ENCODE data around the gene PPFIBP2.

PPFIBP2 gene

GRCh38 chr11:7551571-7551970 is 37.8 kb downstream of the PPFIBP2 start:
- no peak for DNase-seq (ENCODE audit: low spot score)

- no peak for DNase-seq (ENCODE audit: low spot score)
Measured at GRCh38 chr11:7552666-7553065, 38.9 kb downstream of the PPFIBP2 start.

GRCh38 chr11:7555052-7555699 is 41.4 kb downstream of the PPFIBP2 start:
- DNase-seq (ENCODE audit: low spot score) = peak; percentile 33

DNA sequence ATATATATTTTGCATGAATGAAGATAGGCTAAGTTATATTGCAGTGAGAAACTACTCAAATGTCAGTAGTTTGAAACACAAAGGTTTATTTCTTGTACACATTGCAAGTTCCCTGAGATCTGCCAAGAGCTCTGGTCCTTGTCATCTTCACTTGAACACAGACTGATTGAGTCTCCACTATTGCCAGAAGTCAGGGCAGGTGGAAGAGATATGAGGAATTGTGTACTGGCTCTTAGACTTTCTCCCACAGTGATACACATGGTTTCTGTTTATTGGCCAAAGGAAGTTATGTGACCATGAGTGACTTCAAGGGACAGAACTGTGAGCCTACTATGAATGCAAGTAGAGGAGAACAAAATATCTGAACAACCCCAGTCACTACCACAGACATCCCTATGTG is 44.2 kb downstream of the PPFIBP2 start:
- no peak for DNase-seq (ENCODE audit: low spot score)

DNA sequence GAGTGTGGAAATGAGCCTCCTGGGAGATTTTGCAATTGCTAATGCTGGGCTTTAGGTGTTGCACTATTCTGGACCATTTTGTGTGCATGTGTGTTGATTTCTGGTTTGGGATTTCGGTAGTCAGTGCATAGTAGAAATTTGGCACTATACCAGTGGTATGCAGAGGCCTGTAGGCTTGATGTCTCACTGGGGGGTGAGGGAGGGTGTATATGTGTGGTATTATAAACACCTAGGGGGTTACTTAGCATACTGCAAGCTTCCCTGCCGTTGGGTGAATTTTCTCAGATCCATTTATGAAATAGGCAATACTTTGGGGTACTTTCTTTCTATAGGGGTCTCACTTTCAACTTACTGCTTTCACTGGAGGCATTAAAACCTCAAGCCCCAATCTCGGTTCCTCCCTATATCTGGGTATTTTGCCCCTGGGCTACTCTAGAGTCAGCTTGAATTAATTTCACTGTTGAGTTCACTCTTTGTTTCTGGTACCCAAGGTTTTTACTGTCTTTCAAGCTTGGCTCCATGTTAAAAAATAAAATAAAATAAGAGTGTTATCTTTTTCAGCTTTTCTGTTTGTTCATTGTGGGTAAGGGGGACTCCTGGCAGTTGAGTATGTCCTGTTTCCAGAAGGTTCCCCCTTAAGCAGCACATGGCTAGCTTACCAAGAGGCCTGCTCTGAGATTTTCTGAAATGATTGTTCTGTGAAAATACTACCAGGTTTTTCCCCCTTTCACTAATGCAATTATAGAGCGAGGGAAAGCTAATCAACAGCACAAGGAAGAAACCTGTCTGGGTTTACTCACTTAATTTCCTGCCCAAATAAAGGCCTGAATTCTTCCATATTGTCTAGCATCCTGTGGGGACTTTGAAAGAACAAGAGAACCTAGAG is 45.8 kb downstream of the PPFIBP2 start:
- DNase-seq (ENCODE audit: low spot score) = no peak

DNA sequence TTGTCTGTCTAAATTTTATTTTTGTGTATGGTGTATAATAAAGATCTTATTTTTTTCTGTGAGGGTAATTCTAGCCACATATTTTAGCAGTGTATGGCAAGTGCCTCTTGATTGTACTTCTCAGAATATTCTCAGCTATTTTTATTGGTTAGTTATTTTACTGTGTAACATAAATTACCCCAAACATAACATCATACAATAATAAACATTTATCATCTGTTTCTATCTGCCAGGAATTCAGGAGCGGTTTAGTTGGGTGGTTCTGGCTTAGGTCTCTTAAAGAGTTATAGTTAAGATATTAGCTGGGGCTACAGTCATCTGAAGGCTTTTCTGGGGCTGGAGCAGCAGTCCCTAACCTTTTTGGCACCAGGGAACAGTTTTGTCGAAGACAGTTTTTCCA is 47.8 kb downstream of the PPFIBP2 start:
- no peak for DNase-seq (ENCODE audit: low spot score)

- no peak for DNase-seq (ENCODE audit: low spot score)
Measured at GRCh38 chr11:7563281-7563680, 49.5 kb downstream of the PPFIBP2 start.

DNA sequence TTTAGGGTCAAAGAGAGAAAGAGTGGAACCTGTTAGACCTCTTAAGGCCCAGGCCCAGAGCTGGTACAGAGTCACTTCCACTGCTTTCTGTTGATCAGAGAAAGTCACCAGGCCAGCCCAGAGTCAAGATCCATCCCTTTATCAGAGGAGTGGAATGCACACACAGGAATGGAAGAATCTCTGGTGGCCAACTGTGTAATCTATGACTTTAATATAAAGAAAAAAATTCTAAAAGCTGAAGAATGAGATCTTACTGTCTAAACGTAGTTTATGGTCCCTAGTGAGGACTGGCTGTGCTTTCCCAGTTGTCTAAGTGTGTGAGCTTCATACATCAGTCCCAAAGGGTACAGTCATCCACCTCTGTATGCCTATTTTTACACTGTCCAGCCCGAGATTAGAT is 51.0 kb downstream of the PPFIBP2 start:
- DNase-seq (ENCODE audit: low spot score) = no peak

DNA sequence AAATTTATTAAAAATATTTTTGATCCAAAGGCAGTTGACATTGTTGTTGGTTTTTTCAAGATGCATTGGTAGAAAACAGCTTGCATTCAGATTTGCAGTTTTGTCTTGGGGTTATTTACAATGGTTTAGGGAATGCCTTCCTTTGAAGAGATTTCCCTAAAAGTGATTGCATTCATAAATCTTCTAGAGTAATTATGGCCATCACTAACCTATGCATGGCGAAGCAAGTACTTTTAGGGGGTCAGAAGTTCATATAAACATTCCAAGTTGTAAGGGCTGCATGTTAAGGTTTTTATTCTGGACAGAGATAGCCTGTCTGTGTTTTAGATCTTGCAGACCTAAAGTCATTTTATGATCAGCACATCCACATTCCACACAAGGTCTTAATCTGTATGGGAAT is 53.5 kb downstream of the PPFIBP2 start:
- no peak for DNase-seq (ENCODE audit: low spot score)

- DNase-seq (ENCODE audit: low spot score) = no peak
Measured at GRCh38 chr11:7569044-7569443, 55.2 kb downstream of the PPFIBP2 start.

DNA sequence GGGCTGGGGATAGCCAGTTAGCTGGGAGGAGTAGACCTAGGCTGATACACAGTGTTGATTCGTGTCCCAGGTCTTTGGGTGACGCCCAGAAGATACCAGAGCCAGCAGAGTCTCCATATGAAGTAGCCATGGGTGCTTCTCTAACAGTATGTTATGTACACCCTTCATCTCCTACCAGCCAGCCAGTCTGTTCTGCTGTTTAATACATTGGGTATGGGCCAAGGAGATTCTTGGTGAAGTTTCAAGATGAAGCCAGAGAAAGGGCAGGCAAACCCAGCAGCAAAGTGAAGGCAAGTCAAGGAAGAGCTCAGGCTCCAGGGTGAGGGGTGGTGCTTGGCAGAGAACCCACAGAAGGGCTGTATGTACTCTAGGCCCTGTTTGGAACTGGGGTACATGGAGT is 56.4 kb downstream of the PPFIBP2 start:
- no peak for DNase-seq (ENCODE audit: low spot score)

DNA sequence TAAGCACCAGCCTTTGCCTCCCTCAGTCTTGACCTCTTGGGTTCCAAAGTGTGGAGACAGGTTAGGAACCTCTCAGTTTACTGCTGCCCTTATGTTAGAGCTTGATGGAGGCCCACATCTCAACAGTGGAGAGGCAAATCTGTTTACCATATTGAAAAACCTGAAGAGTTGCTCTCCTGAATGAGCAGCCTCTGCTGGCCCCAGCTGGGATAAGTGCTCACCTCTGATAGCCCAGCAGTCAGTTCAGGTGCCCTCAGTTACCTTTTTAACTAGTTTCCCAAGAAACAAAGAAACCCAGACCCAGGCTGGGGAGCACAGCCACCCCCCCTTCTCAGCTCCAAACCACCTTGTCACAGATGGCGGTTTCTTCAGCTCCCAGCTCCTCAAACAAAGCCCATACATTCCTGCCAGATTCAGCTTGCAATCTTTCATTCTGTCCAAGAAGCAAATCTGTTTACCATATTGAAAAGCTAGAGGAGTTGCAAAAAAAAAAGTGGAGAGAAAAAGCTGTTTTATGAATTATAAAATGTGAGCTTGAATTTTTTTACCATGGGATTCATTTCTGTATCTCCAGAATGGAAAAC is 57.2 kb downstream of the PPFIBP2 start:
- peak; percentile 14 for DNase-seq (ENCODE audit: low spot score)

DNA sequence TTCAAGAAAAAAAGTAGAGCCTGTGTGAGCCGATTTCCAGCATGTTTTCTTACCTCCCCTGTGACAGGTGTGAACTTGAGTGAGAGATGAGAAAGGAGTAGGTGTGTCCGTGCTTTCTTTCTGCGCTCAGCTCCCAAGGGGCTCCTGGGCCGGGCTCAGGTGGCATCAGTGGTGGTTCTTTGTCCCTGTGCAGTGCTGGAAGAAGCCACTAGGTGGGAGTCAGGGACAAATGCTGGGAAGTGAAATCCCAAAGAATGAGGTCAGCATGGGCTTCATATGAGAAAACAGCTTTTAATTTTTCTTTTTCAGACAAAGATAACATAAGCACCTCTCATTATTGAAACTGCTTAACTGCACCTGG is 57.8 kb downstream of the PPFIBP2 start:
- DNase-seq (ENCODE audit: low spot score) = peak; percentile 74

DNA sequence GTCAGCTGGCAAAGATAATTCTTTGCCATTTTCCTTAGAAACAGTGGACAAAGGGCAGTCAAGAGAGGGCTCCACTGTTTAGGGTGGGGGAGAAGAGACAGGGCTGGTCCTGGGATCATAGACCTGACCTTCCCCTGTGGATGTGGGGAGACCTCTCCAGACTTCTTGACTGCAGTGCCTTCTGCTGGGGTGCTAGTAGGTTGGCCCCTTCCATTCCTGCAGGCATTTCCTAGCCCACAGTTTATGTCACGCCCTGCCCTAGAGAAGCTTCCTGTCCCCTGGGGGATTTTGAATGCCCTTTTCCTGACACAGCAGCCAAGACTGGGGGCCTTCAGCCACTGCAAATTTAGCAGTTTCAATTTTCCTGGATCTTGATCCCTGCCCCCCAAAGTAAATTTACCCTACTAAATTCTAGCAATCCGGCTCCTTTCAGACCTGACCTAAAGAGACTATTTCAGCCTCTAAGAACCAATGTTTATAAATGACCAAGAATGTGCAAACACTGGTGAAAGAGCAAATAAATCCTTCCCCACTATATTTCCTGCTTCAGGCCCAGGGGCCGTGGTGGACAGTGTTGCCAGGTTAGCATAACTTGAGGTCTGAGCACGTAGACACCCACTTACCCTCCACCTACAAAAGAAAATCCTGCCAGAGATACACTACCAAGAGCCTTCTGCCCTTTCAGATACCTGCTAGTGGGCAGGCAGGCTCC is 58.4 kb downstream of the PPFIBP2 start:
- peak; percentile 5 for DNase-seq (ENCODE audit: low spot score)

DNA sequence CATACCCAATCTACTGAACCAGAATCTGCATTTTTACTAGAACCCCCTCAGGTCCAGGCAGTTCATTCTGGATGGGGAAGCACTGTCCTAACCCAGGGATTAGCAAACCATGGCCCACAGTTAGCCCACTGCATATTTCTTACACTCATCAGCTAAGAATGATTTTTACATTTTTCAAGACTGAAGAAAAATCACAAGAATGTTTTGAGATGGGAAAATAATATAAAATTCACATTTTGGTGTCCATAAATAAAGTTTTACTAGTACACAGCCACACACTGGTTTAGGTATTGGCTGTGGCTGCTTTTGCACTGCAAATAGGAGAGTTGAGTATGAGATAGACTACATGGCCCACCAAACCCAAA is 59.4 kb downstream of the PPFIBP2 start:
- no peak for DNase-seq (ENCODE audit: low spot score)

GRCh38 chr11:7573558-7574296 is 59.9 kb downstream of the PPFIBP2 start:
- DNase-seq (ENCODE audit: low spot score) = peak; percentile 33

GRCh38 chr11:7574491-7575130 is 60.8 kb downstream of the PPFIBP2 start:
- DNase-seq (ENCODE audit: low spot score) = no peak

- no peak for DNase-seq (ENCODE audit: low spot score)
Measured at GRCh38 chr11:7575841-7576725, 62.3 kb downstream of the PPFIBP2 start.

- no peak for DNase-seq (ENCODE audit: low spot score)
Measured at GRCh38 chr11:7576726-7577290, 63.0 kb downstream of the PPFIBP2 start.

Measured in cerebellar cortex (tissue), 1 donor.